ENCODE measurements around the gene LCE1B. TPM values are rescaled to one million over a fixed set of nuclear protein-coding genes. Genes with fewer than 3 reads are reported as not detected.

The LCE1B gene
- total RNA-seq, 4 donors from 2014 or later = not detected

DNA sequence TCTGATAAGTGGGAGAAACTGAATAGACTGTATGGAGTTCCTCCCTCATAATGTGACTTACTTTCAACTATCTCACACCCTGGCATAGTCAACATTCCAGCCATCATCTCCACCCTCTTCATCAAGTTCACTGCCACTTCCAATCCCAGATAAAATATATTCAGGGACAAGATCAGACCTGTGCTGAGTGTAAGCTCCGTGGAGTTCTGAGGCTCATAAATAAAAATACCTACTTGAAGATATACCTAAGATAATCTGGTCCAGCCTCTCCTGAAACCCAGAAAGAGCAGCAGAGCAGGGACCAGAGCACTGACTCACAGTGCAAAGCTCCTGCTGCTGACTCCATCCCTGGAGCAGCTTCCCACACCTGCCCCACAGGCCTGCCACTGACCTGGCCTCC lies 46.3 kb downstream of the LCE1B start:
- H3K36me3 ChIP-seq = no peaks in the 10 kb centered on the region
- WGBS, 2 donors = 82 to 86% methylated on average over 1 of the region's 1 CpG
- DNase-seq (ENCODE audit: low spot score in 2 of 2) = no peak
- no peaks in the 10 kb centered on the region for H3K9me3 ChIP-seq
- no peak overlapping the region for H3K4me3 ChIP-seq
- H3K27me3 ChIP-seq = no peaks in the 10 kb centered on the region
- no peak overlapping the region for H3K27ac ChIP-seq
- H3K4me1 ChIP-seq = no peaks in the 10 kb centered on the region
- TF ChIP-seq CTCF (IDR thresholded peaks at IDR 0.05) (no peak), POLR2A (IDR thresholded peaks at IDR 0.05) (no peak)

- WGBS, 2 donors = 85 to 86% methylated on average over 3 of the region's 3 CpGs
- Histone ChIP-seq H3K27ac (no peak within 1 kb of the TSS), H3K36me3 (no peaks in the 10 kb centered on the region), H3K4me1 (no peaks in the 10 kb centered on the region), H3K4me3 (no peak within 1 kb of the TSS), H3K9me3 (no peaks in the 10 kb centered on the region), H3K27me3 (no peaks in the 10 kb centered on the region)
- no peak for DNase-seq (ENCODE audit: low spot score in 2 of 2)
- TF ChIP-seq CTCF (IDR thresholded peaks at IDR 0.05) = no peak
- no peak for TF ChIP-seq EP300 (IDR thresholded peaks at IDR 0.05)
- TF ChIP-seq POLR2A (IDR thresholded peaks at IDR 0.05) = no peak
Measured at GRCh38 chr1:152859696-152860095, 47.9 kb downstream of the LCE1B start, which contains the start of gene LCE7A. LCE7A (plus strand) TSS chr1:152859996; CDS start chr1:152860698, 702 bp downstream.

- Histone ChIP-seq H3K27ac (no peak overlapping the region), H3K36me3 (no peaks in the 10 kb centered on the region), H3K4me3 (no peak overlapping the region), H3K27me3 (no peaks in the 10 kb centered on the region), H3K9me3 (no peaks in the 10 kb centered on the region), H3K4me1 (no peaks in the 10 kb centered on the region)
- WGBS, 2 donors = 62 to 72% methylated on average over 3 of the region's 3 CpGs
- TF ChIP-seq EP300 (IDR thresholded peaks at IDR 0.05) (no peak), POLR2A (IDR thresholded peaks at IDR 0.05) (no peak), CTCF (IDR thresholded peaks at IDR 0.05) (no peak)
- no peak for DNase-seq (ENCODE audit: low spot score in 2 of 2)
Measured at GRCh38 chr1:152860129-152860528, 48.4 kb downstream of the LCE1B start.

DNA sequence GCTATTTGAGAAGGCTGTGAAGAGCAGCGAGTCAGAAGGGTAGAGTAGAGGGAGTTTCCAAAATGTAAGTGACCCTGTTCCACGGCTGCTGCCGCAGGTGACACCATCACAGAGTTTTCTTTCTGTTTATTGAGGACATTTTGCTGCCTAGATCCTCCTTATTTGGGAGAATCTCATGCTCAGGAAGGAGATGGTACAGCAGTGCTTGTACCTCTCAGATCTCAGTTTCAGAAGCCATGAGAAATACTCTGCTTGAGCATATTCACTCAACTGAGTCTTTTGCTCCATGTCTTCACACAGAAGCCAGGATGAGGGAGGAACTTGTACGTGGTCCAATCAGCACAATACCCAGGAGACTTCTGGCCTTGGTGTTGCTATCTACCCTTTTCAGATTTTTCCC lies 49.6 kb downstream of the LCE1B start:
- H3K36me3 ChIP-seq = no peaks in the 10 kb centered on the region
- DNase-seq (ENCODE audit: low spot score in 2 of 2) = no peak
- H3K27ac ChIP-seq = no peak overlapping the region
- no peaks in the 10 kb centered on the region for H3K27me3 ChIP-seq
- no peak for TF ChIP-seq CTCF (IDR thresholded peaks at IDR 0.05)
- no peak for TF ChIP-seq POLR2A (IDR thresholded peaks at IDR 0.05)
- TF ChIP-seq EP300 (IDR thresholded peaks at IDR 0.05) = no peak
- 75 to 85% methylated on average over 4 of the region's 4 CpGs for WGBS, 2 donors
- no peaks in the 10 kb centered on the region for H3K4me1 ChIP-seq
- H3K4me3 ChIP-seq = no peak overlapping the region
- H3K9me3 ChIP-seq = no peaks in the 10 kb centered on the region

Other genes starting within 250 kb of the LCE1B start
- not detected for gene LCE3E, start 245.2 kb upstream of the LCE1B start, total RNA-seq
- not detected for gene LCE3D, start 231.5 kb upstream of the LCE1B start, total RNA-seq
- not detected for gene LCE3C, start 211.7 kb upstream of the LCE1B start, total RNA-seq
- not detected for gene LCE3B, start 198.2 kb upstream of the LCE1B start, total RNA-seq
- gene LCE3A, start 188.9 kb upstream of the LCE1B start, total RNA-seq = not detected
- not detected for gene LCE2D, start 148.6 kb upstream of the LCE1B start, total RNA-seq
- not detected for gene LCE2C, start 136.7 kb upstream of the LCE1B start, total RNA-seq
- gene LCE2B, start 125.8 kb upstream of the LCE1B start, total RNA-seq = not detected
- gene LCE2A, start 113.6 kb upstream of the LCE1B start, total RNA-seq = not detected
- gene LCE4A, start 103.8 kb upstream of the LCE1B start, total RNA-seq = not detected
- gene KPRP, start 53.9 kb upstream of the LCE1B start, total RNA-seq = not detected
- gene LCE1F, start 36.8 kb upstream of the LCE1B start, total RNA-seq = not detected
- not detected for gene LCE1E, start 25.7 kb upstream of the LCE1B start, total RNA-seq
- not detected for gene LCE1D, start 15.2 kb upstream of the LCE1B start, total RNA-seq
- gene LCE1C, start 5.3 kb upstream of the LCE1B start, total RNA-seq = not detected
- gene LCE1A, start 15.5 kb downstream of the LCE1B start, total RNA-seq = not detected
- gene LCE6A, start 30.9 kb downstream of the LCE1B start, total RNA-seq = not detected
- not detected for gene LCE7A, start 48.0 kb downstream of the LCE1B start, total RNA-seq
- gene SMCP, start 66.4 kb downstream of the LCE1B start, total RNA-seq = not detected
- not detected for gene IVL, start 96.6 kb downstream of the LCE1B start, total RNA-seq
- not detected for gene SPRR5, start 135.2 kb downstream of the LCE1B start, total RNA-seq
- gene SPRR4, start 158.7 kb downstream of the LCE1B start, total RNA-seq = not detected
- gene SPRR1A, start 172.1 kb downstream of the LCE1B start, total RNA-seq = not detected
- gene SPRR3, start 189.8 kb downstream of the LCE1B start, total RNA-seq = not detected
- gene SPRR1B, start 219.2 kb downstream of the LCE1B start, total RNA-seq = not detected
- not detected for gene SPRR2D, start 229.1 kb downstream of the LCE1B start, total RNA-seq
- gene SPRR2A, start 245.5 kb downstream of the LCE1B start, total RNA-seq = not detected